ENCODE measurements around the gene CLTC. TPM values are rescaled to one million over a fixed set of nuclear protein-coding genes. Genes with fewer than 3 reads are reported as not detected.

The CLTC gene
- total RNA-seq, 1 experiment from 2014 or later: 254 TPM

GRCh38 chr17:59699786-59700185, 80.1 kb downstream of the CLTC start:
- H4K8ac ChIP-seq (replicated peaks; ENCODE audit: insufficient read length, low read depth, low read length): no peak overlapping the region
- no peak overlapping the region for H2BK15ac ChIP-seq (ENCODE audit: low read depth, low read length)
- H4K20me1 ChIP-seq (ENCODE audit: control insufficient read depth, insufficient read depth, insufficient read length): no peaks in the 10 kb centered on the region
- no peak overlapping the region for H4K91ac ChIP-seq (ENCODE audit: insufficient read length, low read depth, low read length)
- no peak overlapping the region for H2AK5ac ChIP-seq (ENCODE audit: insufficient read length, low read length)
- no peak overlapping the region for H2BK12ac ChIP-seq (ENCODE audit: insufficient read length, low read depth, low read length)
- no peak for DNase-seq
- Mint-ChIP-seq H3K27ac (peak overlapping the region in 1 of 3 experiments; percentile 28; a peak in 1 of 7 replicates), H3K36me3 (ENCODE audit: insufficient read depth in 1 of 3, low read depth in 3 of 3) (peaks cover 19 to 60% (median 48%) of the 10 kb centered on the region in 3 experiments; a peak in 6 of 7 replicates), H3K9me3 (no peaks in the 10 kb centered on the region), H3K4me1 (peaks cover 16 to 31% of the 10 kb centered on the region in 2 experiments), H3K4me3 (no peak overlapping the region), H3K27me3 (ENCODE audit: low read depth) (no peaks in the 10 kb centered on the region)
- H3K79me1 ChIP-seq (ENCODE audit: insufficient read depth, low read depth, low read length, poor library complexity, severe bottlenecking): peaks cover 8% of the 10 kb centered on the region
- peaks cover 34% of the 10 kb centered on the region; the same call in 1 of the 2 replicates for H3K79me2 ChIP-seq (ENCODE audit: insufficient read depth, low read length)
- H3K14ac ChIP-seq (ENCODE audit: insufficient read depth, low read length): no peak overlapping the region
- H2AFZ ChIP-seq (ENCODE audit: low read length): no peak overlapping the region
- no peak overlapping the region for H2BK5ac ChIP-seq (ENCODE audit: insufficient read length, low read length)
- H3K23me2 ChIP-seq (ENCODE audit: insufficient read length, low read depth, low read length, poor library complexity, severe bottlenecking): no peaks in the 10 kb centered on the region
- no peak overlapping the region for H3K27ac ChIP-seq (ENCODE audit: insufficient read length, low read depth, low read length)
- no CpG with 5 or more reads among the region's 6 CpGs for WGBS (ENCODE audit: extremely low coverage, insufficient read length, low lambda C conversion rate)
- H4K5ac ChIP-seq (ENCODE audit: insufficient read length, low read depth, low read length): no peak overlapping the region
- no peak overlapping the region for H2BK20ac ChIP-seq (ENCODE audit: low read depth, low read length, poor library complexity, severe bottlenecking)
- H3K9me3 ChIP-seq (ENCODE audit: control insufficient read depth, low read depth, low read length): no peaks in the 10 kb centered on the region
- no peak overlapping the region for H3K4ac ChIP-seq (ENCODE audit: low read depth, low read length)
- no peak overlapping the region for H3K18ac ChIP-seq (ENCODE audit: insufficient read length, low read depth, low read length)
- TF ChIP-seq, protein P1, sequence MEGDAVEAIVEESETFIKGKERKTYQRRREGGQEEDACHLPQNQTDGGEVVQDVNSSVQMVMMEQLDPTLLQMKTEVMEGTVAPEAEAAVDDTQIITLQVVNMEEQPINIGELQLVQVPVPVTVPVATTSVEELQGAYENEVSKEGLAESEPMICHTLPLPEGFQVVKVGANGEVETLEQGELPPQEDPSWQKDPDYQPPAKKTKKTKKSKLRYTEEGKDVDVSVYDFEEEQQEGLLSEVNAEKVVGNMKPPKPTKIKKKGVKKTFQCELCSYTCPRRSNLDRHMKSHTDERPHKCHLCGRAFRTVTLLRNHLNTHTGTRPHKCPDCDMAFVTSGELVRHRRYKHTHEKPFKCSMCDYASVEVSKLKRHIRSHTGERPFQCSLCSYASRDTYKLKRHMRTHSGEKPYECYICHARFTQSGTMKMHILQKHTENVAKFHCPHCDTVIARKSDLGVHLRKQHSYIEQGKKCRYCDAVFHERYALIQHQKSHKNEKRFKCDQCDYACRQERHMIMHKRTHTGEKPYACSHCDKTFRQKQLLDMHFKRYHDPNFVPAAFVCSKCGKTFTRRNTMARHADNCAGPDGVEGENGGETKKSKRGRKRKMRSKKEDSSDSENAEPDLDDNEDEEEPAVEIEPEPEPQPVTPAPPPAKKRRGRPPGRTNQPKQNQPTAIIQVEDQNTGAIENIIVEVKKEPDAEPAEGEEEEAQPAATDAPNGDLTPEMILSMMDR (conservative IDR thresholded peaks at IDR 0.05): no peak
- H2BK120ac ChIP-seq (ENCODE audit: low read depth, low read length, poor library complexity, severe bottlenecking): no peak overlapping the region
- no peak overlapping the region for H3K4me2 ChIP-seq (ENCODE audit: insufficient read depth, insufficient read length, low read length)
- no peak overlapping the region for H3T11ph ChIP-seq (ENCODE audit: low read length)
- H3K9ac ChIP-seq (ENCODE audit: extremely low read depth, insufficient read length, low read length): no peak overlapping the region
- H3K23ac ChIP-seq (ENCODE audit: insufficient read length, low read depth, low read length): no peak overlapping the region
- no peaks in the 10 kb centered on the region for H3K27me3 ChIP-seq (ENCODE audit: insufficient read depth, low read length)
- H3K56ac ChIP-seq (ENCODE audit: insufficient read length, low read depth, low read length): no peak overlapping the region
- no peaks in the 10 kb centered on the region for H3K4me1 ChIP-seq (ENCODE audit: insufficient read depth, low read length)

Measured in H9 (cell line).